Thyroid gland (tissue), 4 donors: Measurements from ENCODE around the gene GOLPH3. TPM values are rescaled to one million over a fixed set of nuclear protein-coding genes. Genes with fewer than 3 reads are reported as not detected.

Experiments used
- DNase-seq, 2 donors: peaks; one replicate each; pipeline ENCODE4 v3.0.0-alpha.2; 2019
- H3K27ac ChIP-seq, 3 donors: fragments of 200-600 bp; sonication (generic); 1 replicate in 2 of 3; 2 replicates in 1 of 3; pipeline ENCODE4 v1.5.1; 2016 to 2019; ENCODE audit warnings: mild to moderate bottlenecking in 1 of 3, moderate library complexity in 1 of 3
- H3K27me3 ChIP-seq: fragments of 200-600 bp; sonication (generic); one replicate; pipeline ENCODE4 v1.5.1; 2019
- H3K36me3 ChIP-seq, 2 donors: fragments of 200-600 bp; sonication (generic); one replicate each; pipeline ENCODE4 v1.5.1; 2016 to 2019
- H3K4me1 ChIP-seq, 2 donors: fragments of 200-600 bp; sonication (generic); one replicate each; pipeline ENCODE4 v1.5.1; 2017 to 2019
- H3K4me3 ChIP-seq, 3 donors: fragments of 200-600 bp; sonication (generic); replicated peaks in 1 of 3; 1 replicate in 2 of 3; 2 replicates in 1 of 3; pipeline ENCODE4 v1.5.1; 2016; ENCODE audit warnings: mild to moderate bottlenecking in 1 of 3
- H3K9me3 ChIP-seq: fragments of 200-600 bp; sonication (generic); one replicate; pipeline ENCODE4 v1.5.1; 2017
- POLR2A ChIP-seq, 2 donors: fragments of 450-650 bp; IDR thresholded peaks; one replicate each; pipeline ENCODE4 v1.6.1; 2017; ENCODE audit warnings: antibody characterized with exemption in 2 of 2, mild to moderate bottlenecking in 2 of 2, moderate library complexity in 1 of 2
- WGBS, 2 donors: methylation state at CpG; one replicate each; pipeline ENCODE4 v1.1.5; 2017; 5-methylcytosine and 5-hydroxymethylcytosine counted together
- intact Hi-C: fragments of 100-400 bp; cut with DNase I; formaldehyde crosslinking; loops from one replicate; pipeline ENCODE4 v1.15.1; 2023
- total RNA-seq, 4 donors: library from RNA; depleted of rRNA; stranded (reverse); fragments of >200 nt; gene quantifications; one replicate each; pipeline ENCODE4 v1.2.3, GENCODE V29; 2016
- TF ChIP-seq, protein P1 (sequence below), 6 experiments: fragments of 200-600 bp in 3 of 6; fragments of 450-650 bp in 3 of 6; sonication (generic) in 3 of 6; IDR thresholded peaks; one replicate each; pipeline ENCODE4 v1.5.1; 2016 to 2019; ENCODE audit warnings: antibody characterized with exemption in 6 of 6, mild to moderate bottlenecking in 2 of 6, inconsistent platforms in 1 of 6, moderate library complexity in 1 of 6

GOLPH3 gene
- total RNA-seq, 4 donors from 2014 or later: 105 to 138 (median 125) TPM

DNA sequence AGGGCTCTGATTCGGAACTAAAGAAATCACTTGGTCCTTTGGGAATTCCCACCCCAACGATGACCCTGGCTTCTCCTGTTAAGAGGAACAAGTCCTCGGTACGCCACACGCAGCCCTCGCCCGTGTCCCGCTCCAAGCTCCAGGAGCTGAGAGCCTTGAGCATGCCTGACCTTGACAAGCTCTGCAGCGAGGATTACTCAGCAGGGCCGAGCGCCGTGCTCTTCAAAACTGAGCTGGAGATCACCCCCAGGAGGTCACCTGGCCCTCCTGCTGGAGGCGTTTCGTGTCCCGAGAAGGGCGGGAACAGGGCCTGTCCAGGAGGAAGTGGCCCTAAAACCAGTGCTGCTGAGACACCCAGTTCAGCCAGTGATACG lies 83.4 kb downstream of the GOLPH3 start:
- peaks cover 0 to 5% of the 10 kb centered on the region in 2 donors for H3K4me1 ChIP-seq
- DNase-seq: no peak
- no peaks in the 10 kb centered on the region for H3K9me3 ChIP-seq
- H3K27ac ChIP-seq: no peak overlapping the region
- WGBS, 2 donors: 91 to 92% methylated on average over 17 of the region's 17 CpGs
- H3K36me3 ChIP-seq: no peaks in the 10 kb centered on the region
- intact Hi-C loops: loop anchor here (5.0 kb wide), 2 partner anchors 263 to 508 kb away; no protein-coding TSS in a partner anchor
- TF ChIP-seq, protein P1, sequence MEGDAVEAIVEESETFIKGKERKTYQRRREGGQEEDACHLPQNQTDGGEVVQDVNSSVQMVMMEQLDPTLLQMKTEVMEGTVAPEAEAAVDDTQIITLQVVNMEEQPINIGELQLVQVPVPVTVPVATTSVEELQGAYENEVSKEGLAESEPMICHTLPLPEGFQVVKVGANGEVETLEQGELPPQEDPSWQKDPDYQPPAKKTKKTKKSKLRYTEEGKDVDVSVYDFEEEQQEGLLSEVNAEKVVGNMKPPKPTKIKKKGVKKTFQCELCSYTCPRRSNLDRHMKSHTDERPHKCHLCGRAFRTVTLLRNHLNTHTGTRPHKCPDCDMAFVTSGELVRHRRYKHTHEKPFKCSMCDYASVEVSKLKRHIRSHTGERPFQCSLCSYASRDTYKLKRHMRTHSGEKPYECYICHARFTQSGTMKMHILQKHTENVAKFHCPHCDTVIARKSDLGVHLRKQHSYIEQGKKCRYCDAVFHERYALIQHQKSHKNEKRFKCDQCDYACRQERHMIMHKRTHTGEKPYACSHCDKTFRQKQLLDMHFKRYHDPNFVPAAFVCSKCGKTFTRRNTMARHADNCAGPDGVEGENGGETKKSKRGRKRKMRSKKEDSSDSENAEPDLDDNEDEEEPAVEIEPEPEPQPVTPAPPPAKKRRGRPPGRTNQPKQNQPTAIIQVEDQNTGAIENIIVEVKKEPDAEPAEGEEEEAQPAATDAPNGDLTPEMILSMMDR (IDR thresholded peaks at IDR 0.05): no peak
- TF ChIP-seq POLR2A (IDR thresholded peaks at IDR 0.05): no peak
- H3K4me3 ChIP-seq: no peak overlapping the region
- H3K27me3 ChIP-seq: no peaks in the 10 kb centered on the region

DNA sequence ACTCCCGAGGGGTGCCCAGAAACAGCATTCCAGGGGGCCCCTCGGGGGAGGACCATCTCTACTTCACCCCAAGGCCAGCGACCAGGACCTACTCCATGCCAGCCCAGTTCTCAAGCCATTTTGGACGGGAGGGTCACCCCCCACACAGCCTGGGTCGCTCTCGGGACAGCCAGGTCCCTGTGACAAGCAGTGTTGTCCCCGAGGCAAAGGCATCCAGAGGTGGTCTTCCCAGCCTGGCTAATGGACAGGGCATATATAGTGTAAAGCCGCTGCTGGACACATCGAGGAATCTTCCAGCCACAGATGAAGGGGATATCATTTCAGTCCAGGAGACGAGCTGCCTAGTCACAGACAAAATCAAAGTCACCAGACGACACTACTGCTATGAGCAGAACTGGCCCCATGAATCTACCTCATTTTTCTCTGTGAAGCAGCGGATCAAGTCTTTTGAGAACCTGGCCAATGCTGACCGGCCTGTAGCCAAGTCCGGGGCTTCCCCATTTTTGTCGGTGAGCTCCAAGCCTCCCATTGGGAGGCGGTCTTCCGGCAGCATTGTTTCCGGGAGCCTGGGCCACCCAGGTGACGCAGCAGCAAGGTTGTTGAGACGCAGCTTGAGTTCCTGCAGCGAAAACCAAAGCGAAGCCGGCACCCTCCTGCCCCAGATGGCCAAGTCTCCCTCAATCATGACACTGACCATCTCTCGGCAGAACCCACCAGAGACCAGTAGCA lies 83.9 kb downstream of the GOLPH3 start:
- H3K4me3 ChIP-seq: no peak overlapping the region
- 94% methylated on average over 16 to 24 of the region's 24 CpGs for WGBS, 2 donors
- H3K27ac ChIP-seq: no peak overlapping the region
- H3K36me3 ChIP-seq: no peaks in the 10 kb centered on the region
- TF ChIP-seq POLR2A (IDR thresholded peaks at IDR 0.05): no peak
- TF ChIP-seq, protein P1 (IDR thresholded peaks at IDR 0.05): no peak
- DNase-seq: no peak
- H3K4me1 ChIP-seq: peaks cover 0 to 5% of the 10 kb centered on the region in 2 donors
- intact Hi-C loops: loop anchor here (5.0 kb wide), 2 partner anchors 263 to 508 kb away; no protein-coding TSS in a partner anchor
- no peaks in the 10 kb centered on the region for H3K27me3 ChIP-seq
- H3K9me3 ChIP-seq: no peaks in the 10 kb centered on the region

DNA sequence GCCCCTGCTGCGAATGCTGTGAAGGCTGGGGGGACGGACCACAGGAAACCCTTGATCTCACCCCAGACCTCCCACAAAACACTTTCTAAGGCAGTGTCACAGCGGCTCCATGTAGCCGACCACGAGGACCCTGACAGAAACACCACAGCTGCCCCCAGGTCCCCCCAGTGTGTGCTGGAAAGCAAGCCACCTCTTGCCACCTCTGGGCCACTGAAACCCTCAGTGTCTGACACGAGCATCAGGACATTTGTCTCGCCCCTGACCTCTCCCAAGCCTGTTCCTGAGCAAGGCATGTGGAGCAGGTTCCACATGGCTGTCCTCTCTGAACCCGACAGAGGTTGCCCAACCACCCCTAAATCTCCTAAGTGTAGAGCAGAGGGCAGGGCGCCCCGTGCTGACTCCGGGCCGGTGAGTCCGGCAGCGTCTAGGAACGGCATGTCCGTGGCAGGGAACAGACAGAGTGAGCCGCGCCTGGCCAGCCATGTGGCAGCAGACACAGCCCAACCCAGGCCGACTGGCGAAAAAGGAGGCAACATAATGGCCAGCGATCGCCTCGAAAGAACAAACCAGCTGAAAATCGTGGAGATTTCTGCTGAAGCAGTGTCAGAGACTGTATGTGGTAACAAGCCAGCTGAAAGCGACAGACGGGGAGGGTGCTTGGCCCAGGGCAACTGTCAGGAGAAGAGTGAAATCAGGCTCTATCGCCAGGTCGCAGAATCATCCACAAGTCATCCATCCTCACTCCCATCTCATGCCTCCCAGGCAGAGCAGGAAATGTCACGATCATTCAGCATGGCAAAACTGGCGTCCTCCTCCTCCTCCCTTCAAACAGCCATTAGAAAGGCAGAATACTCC lies 84.7 kb downstream of the GOLPH3 start:
- no peaks in the 10 kb centered on the region for H3K27me3 ChIP-seq
- H3K27ac ChIP-seq: no peak overlapping the region
- H3K4me3 ChIP-seq: no peak overlapping the region
- no peak for DNase-seq
- no peak for TF ChIP-seq POLR2A (IDR thresholded peaks at IDR 0.05)
- TF ChIP-seq, protein P1 (IDR thresholded peaks at IDR 0.05): no peak
- no peaks in the 10 kb centered on the region for H3K9me3 ChIP-seq
- intact Hi-C loops: no loop called here
- WGBS, 2 donors: 92 to 95% methylated on average over 30 of the region's 30 CpGs
- no peaks in the 10 kb centered on the region for H3K36me3 ChIP-seq
- H3K4me1 ChIP-seq: peaks cover 0 to 5% of the 10 kb centered on the region in 2 donors

DNA sequence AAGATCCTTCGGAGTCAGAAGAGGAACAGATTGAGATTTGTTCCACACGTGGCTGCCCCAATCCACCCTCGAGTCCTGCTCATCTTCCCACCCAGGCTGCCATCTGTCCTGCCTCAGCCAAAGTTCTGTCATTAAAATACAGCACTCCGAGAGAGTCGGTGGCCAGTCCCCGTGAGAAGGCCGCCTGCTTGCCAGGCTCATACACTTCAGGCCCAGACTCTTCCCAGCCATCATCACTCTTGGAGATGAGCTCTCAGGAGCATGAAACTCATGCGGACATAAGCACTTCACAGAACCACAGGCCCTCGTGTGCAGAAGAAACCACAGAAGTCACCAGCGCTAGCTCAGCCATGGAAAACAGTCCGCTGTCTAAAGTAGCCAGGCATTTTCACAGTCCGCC lies 85.9 kb downstream of the GOLPH3 start:
- intact Hi-C loops: no loop called here
- TF ChIP-seq POLR2A (IDR thresholded peaks at IDR 0.05): no peak
- TF ChIP-seq, protein P1 (IDR thresholded peaks at IDR 0.05): no peak
- Histone ChIP-seq H3K27me3 (no peaks in the 10 kb centered on the region), H3K27ac (no peak overlapping the region), H3K36me3 (no peaks in the 10 kb centered on the region), H3K9me3 (no peaks in the 10 kb centered on the region), H3K4me1 (peaks cover 0 to 5% of the 10 kb centered on the region in 2 donors), H3K4me3 (no peak overlapping the region)
- no peak for DNase-seq
- WGBS, 2 donors: 91 to 93% methylated on average over 11 to 12 of the region's 12 CpGs
